IMR-90 (cell line): ENCODE data around the gene WDCP. TPM values are rescaled to one million over a fixed set of nuclear protein-coding genes. Genes with fewer than 3 reads are reported as not detected.

Source experiments
- ATAC-seq: fragments of 200-7000 bp; cut with Tn5 transposase; 2 replicates; pipeline ENCODE4 v1.9.1; 2020; ENCODE audit warnings: low read depth, mild to moderate bottlenecking, moderate library complexity
- BruUV-seq: library from RNA; stranded (reverse); fragments of 400-500 nt; replicated peaks from 2 replicates; lab custom pipeline; 2021; lab: Mats Ljungman, UMichigan
- CTCF ChIA-PET: fragments of 300-600 bp; formaldehyde crosslinking; extraction: SDS; loops from one replicate; lab custom pipeline; 2021; ENCODE audit warnings: antibody characterized with exemption; lab: Yijun Ruan, JAX
- POLR2A ChIA-PET: fragments of 300-600 bp; sonication (Branson Sonifier 250); formaldehyde crosslinking; loops from one replicate; lab custom pipeline; 2022; ENCODE audit warnings: antibody characterized with exemption; ENCODE audit not compliant: unreplicated experiment; lab: Charles Lee
- DNase-seq: peaks from one replicate; pipeline ENCODE4 v3.0.0; 2013
- H2AFZ ChIP-seq: replicated peaks from 2 replicates; pipeline ENCODE3; 2013; ENCODE audit warnings: low read length, mild to moderate bottlenecking; ENCODE audit not compliant: poor library complexity
- H2AK5ac ChIP-seq: 2 replicates; pipeline ENCODE4 v1.6.1; 2013; ENCODE audit warnings: low read depth, low read length, inconsistent platforms
- H2AK9ac ChIP-seq: replicated peaks from 2 replicates; pipeline ENCODE3; 2013; ENCODE audit warnings: mild to moderate bottlenecking, low read depth, low read length, moderate library complexity; ENCODE audit not compliant: poor library complexity
- H2BK120ac ChIP-seq: 2 replicates; pipeline ENCODE4 v1.6.1; 2013; ENCODE audit warnings: low read depth, low read length, inconsistent platforms
- H2BK15ac ChIP-seq: 3 replicates; pipeline ENCODE4 v1.6.1; 2013; ENCODE audit warnings: low read depth, low read length, inconsistent platforms
- H2BK20ac ChIP-seq: 2 replicates; pipeline ENCODE4 v1.6.1; 2013; ENCODE audit warnings: low read depth, mild to moderate bottlenecking, inconsistent platforms, low read length, moderate library complexity
- H2BK5ac ChIP-seq: 2 replicates; pipeline ENCODE4 v1.6.1; 2013; ENCODE audit warnings: mild to moderate bottlenecking, low read depth, low read length, inconsistent platforms; ENCODE audit not compliant: poor library complexity, severe bottlenecking
- H3K14ac ChIP-seq: replicated peaks from 2 replicates; pipeline ENCODE4 v1.6.1; 2013; ENCODE audit warnings: low read depth, low read length, inconsistent platforms
- H3K18ac ChIP-seq: 2 replicates; pipeline ENCODE4 v1.6.1; 2013; ENCODE audit warnings: low read depth, low read length, control low read depth
- H3K23ac ChIP-seq: 2 replicates; pipeline ENCODE4 v1.6.1; 2013; ENCODE audit warnings: low read depth, low read length, inconsistent platforms
- H3K27ac ChIP-seq: 2 replicates; pipeline ENCODE4 v1.5.1; 2013; ENCODE audit warnings: mild to moderate bottlenecking, control low read depth, low read length; ENCODE audit not compliant: insufficient read depth
- H3K27me3 ChIP-seq: 2 replicates; pipeline ENCODE4 v1.6.1; 2013; ENCODE audit warnings: low read length; ENCODE audit not compliant: control insufficient read depth, insufficient read depth
- H3K36me3 ChIP-seq: 2 replicates; pipeline ENCODE4 v1.6.1; 2013; ENCODE audit warnings: low read length, mixed read lengths; ENCODE audit not compliant: control insufficient read depth, insufficient read depth
- H3K4ac ChIP-seq: 2 replicates; pipeline ENCODE4 v1.6.1; 2013; ENCODE audit warnings: low read depth, low read length, inconsistent platforms
- H3K4me1 ChIP-seq: 2 replicates; pipeline ENCODE4 v1.6.1; 2013; ENCODE audit warnings: low read length, mixed read lengths; ENCODE audit not compliant: control insufficient read depth, insufficient read depth
- H3K4me2 ChIP-seq: 2 replicates; pipeline ENCODE4 v1.6.1; 2013; ENCODE audit warnings: low read depth, mild to moderate bottlenecking, control low read depth, low read length, moderate library complexity
- H3K4me3 ChIP-seq: 2 replicates; pipeline ENCODE4 v1.5.1; 2013; ENCODE audit warnings: low read depth, mild to moderate bottlenecking, control low read depth, low read length, moderate library complexity; ENCODE audit not compliant: insufficient read depth
- H3K56ac ChIP-seq: 2 replicates; pipeline ENCODE4 v1.6.1; 2013; ENCODE audit warnings: low read length, inconsistent platforms; ENCODE audit not compliant: insufficient read depth; ENCODE audit errors: extremely low read depth
- H3K79me1 ChIP-seq, 2 experiments: 2 replicates each; pipeline ENCODE4 v1.6.1; 2013; ENCODE audit warnings: low read length in 2 of 2, inconsistent platforms in 1 of 2, low read depth in 1 of 2
- H3K9ac ChIP-seq: 2 replicates; pipeline ENCODE4 v1.6.1; 2013; ENCODE audit warnings: low read depth, low read length, control low read depth
- H3K9me1 ChIP-seq: 2 replicates; pipeline ENCODE4 v1.6.1; 2013; ENCODE audit warnings: low read length, inconsistent platforms; ENCODE audit not compliant: insufficient read depth
- H3K9me3 ChIP-seq: 2 replicates; pipeline ENCODE4 v1.6.1; 2013; ENCODE audit warnings: low read length; ENCODE audit not compliant: control insufficient read depth, insufficient read depth
- H4K20me1 ChIP-seq: 2 replicates; pipeline ENCODE4 v1.6.1; 2013; ENCODE audit warnings: low read length, inconsistent platforms; ENCODE audit not compliant: insufficient read depth
- H4K5ac ChIP-seq: 2 replicates; pipeline ENCODE4 v1.6.1; 2013; ENCODE audit warnings: mild to moderate bottlenecking, low read depth, low read length, control low read depth
- H4K8ac ChIP-seq, 2 experiments: 2 replicates each; pipeline ENCODE4 v1.6.1; 2013; ENCODE audit warnings: low read depth in 2 of 2, low read length in 2 of 2, control low read depth in 1 of 2, inconsistent platforms in 1 of 2
- H4K91ac ChIP-seq: 2 replicates; pipeline ENCODE4 v1.6.1; 2013; ENCODE audit warnings: low read depth, low read length, inconsistent platforms; ENCODE audit not compliant: insufficient read depth
- CEBPB ChIP-seq: IDR thresholded peaks from 2 replicates; pipeline ENCODE4 v1.6.1; 2012; ENCODE audit warnings: low read depth, low read length, improper control_type of control experiment
- CHD1 ChIP-seq: IDR thresholded peaks from 2 replicates; pipeline ENCODE4 v1.6.1; 2012; ENCODE audit warnings: low read depth, low read length, improper control_type of control experiment
- CTCF ChIP-seq: conservative IDR thresholded peaks from 2 replicates; pipeline ENCODE4 v1.5.1; 2012; ENCODE audit warnings: mild to moderate bottlenecking, low read depth, low read length, improper control_type of control experiment
- MAFK ChIP-seq: IDR thresholded peaks from 2 replicates; pipeline ENCODE4 v1.6.1; 2012; ENCODE audit warnings: low read depth, low read length, improper control_type of control experiment
- MAZ ChIP-seq: IDR thresholded peaks from 2 replicates; pipeline ENCODE4 v1.6.1; 2012; ENCODE audit warnings: low read depth, mild to moderate bottlenecking, low read length, improper control_type of control experiment, moderate library complexity, borderline replicate concordance
- NFE2L2 ChIP-seq: fragments of 150-350 bp; IDR thresholded peaks from 2 replicates; pipeline ENCODE4 v1.6.1; 2016; ENCODE audit warnings: low read depth, mild to moderate bottlenecking, low read length
- RAD21 ChIP-seq: IDR thresholded peaks from 2 replicates; pipeline ENCODE4 v1.6.1; 2012; ENCODE audit warnings: low read length, improper control_type of control experiment
- RFX5 ChIP-seq: IDR thresholded peaks from 2 replicates; pipeline ENCODE4 v1.8.0; 2012; ENCODE audit warnings: low read depth, mild to moderate bottlenecking, low read length, moderate library complexity
- SMC3 ChIP-seq: fragments of 150-350 bp; IDR thresholded peaks from 2 replicates; pipeline ENCODE4 v1.6.1; 2016; ENCODE audit warnings: low read depth, mild to moderate bottlenecking, antibody characterized with exemption, low read length, moderate library complexity
- USF2 ChIP-seq: fragments of 150-350 bp; IDR thresholded peaks from 2 replicates; pipeline ENCODE4 v1.6.1; 2017; ENCODE audit warnings: mild to moderate bottlenecking, antibody characterized with exemption, low read length, low read depth
- WGBS, 2 experiments: methylation state at CpG; one replicate each; pipeline versions ENCODE4 v1.1.5 to v1.1.7; 2013; ENCODE audit warnings: missing lambda C conversion rate in 2 of 2; ENCODE audit not compliant: insufficient read length in 1 of 2; ENCODE audit errors: extremely low coverage in 2 of 2; 5-methylcytosine and 5-hydroxymethylcytosine counted together
- dilution Hi-C: fragments of 300-500 bp; cut with HindIII; formaldehyde crosslinking; loops from one replicate; pipeline ENCODE4 v1.14.3; 2018; ENCODE audit warnings: low sequenced_read_pairs; ENCODE audit not compliant: unreplicated experiment
- in situ Hi-C: fragments of 300-500 bp; cut with MboI; formaldehyde crosslinking; loops from 3 replicates; pipeline ENCODE4 v1.14.3; 2019; ENCODE audit warnings: low sequenced_read_pairs, inconsistent platforms, mixed read lengths
- intact Hi-C: fragments of 100-400 bp; cut with micrococcal nuclease; formaldehyde crosslinking; loops from 2 replicates; pipeline ENCODE4 v1.10.0; 2022
- polyA plus RNA-seq, 3 experiments: library from polyadenylated mRNA; depleted of rRNA; stranded (reverse); fragments of >200 nt; gene quantifications; 2 replicates each; pipeline ENCODE4 v1.2.3, GENCODE V29; 2012; ENCODE audit warnings: low replicate concordance in 1 of 3
- total RNA-seq: library from RNA; depleted of rRNA; stranded (reverse); fragments of >200 nt; gene quantifications from 2 replicates; pipeline ENCODE4 v1.2.3, GENCODE V29; 2012

Gene WDCP
- total and polyA plus RNA-seq, 2 of the 4 experiments (the other 2 are of a cell fraction) = 6.8 to 18.6 TPM

DNA sequence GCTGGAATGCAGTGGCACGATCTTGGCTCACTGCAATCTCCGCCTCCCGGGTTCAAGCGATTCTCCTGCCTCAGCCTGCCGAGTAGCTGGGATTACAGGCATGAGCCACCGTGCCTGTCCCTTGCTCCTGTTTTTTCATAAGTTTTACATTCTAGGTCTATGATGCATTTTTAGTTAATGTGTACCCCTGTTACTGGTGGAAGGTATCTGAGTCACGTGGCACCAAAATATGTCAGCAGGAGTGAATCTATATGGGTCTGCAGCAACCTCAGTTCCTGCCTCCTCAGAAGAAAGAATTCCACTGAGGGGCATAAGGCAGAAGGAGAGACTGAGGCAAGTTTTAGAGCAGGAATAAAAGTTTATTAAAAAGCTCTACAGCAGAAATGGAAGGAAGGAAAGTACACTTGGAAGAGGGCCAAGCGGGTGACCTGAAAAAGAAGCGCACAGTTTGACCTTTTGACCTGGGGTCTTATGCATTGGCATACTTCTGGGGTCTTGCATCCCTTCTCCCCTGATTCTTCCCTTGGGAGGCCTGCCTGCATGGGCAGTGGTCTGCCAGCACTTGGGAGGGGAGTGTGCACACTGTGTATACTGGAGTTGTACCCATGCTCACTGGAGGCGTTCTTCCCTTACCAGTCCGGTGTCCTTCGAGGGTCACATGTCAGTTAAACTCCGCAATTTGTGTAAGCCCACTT, 38.4 kb downstream of the WDCP start:
- H4K91ac ChIP-seq = no peak overlapping the region
- H3K4ac ChIP-seq = no peak overlapping the region
- peaks cover 8% of the 10 kb centered on the region for H3K27me3 ChIP-seq
- H3K23ac ChIP-seq = no peak overlapping the region
- H3K4me3 ChIP-seq = no peak overlapping the region
- peaks cover 1% of the 10 kb centered on the region; the same call in 1 of the 2 replicates for H3K4me1 ChIP-seq
- no peaks in the 10 kb centered on the region for H4K20me1 ChIP-seq
- H2AK5ac ChIP-seq = no peak overlapping the region
- no peak overlapping the region for H3K27ac ChIP-seq
- no peak overlapping the region for H2BK15ac ChIP-seq
- H3K56ac ChIP-seq = no peak overlapping the region
- intact Hi-C loops (no loop called here), in situ Hi-C loops (no loop called here), dilution Hi-C loops (no loop called here)
- no peak for DNase-seq
- no peak overlapping the region for H4K8ac ChIP-seq
- H3K18ac ChIP-seq = no peak overlapping the region
- no peak overlapping the region; the same call in 1 of the 2 replicates for H3K14ac ChIP-seq
- no peak overlapping the region for H3K4me2 ChIP-seq
- no peak overlapping the region for H2BK5ac ChIP-seq
- CTCF ChIA-PET = no interaction called here
- no TSS peak for BruUV-seq
- POLR2A ChIA-PET = interaction anchor here (0.6 kb wide), 1 partner anchor 211 kb away, joined by 3 read pairs; no protein-coding TSS in a partner anchor
- H3K9ac ChIP-seq = no peak overlapping the region
- no peak overlapping the region for H4K5ac ChIP-seq
- H3K79me1 ChIP-seq = no peaks in the 10 kb centered on the region; a peak in 1 of 4 replicates
- H2AK9ac ChIP-seq = peak overlapping the region; percentile 44
- no peak for TF ChIP-seq RAD21
- TF ChIP-seq RFX5 = no peak
- no peak for TF ChIP-seq CTCF
- TF ChIP-seq MAFK = no peak
- no peak for TF ChIP-seq NFE2L2
- no peak for TF ChIP-seq MAZ
- no peak for TF ChIP-seq CHD1
- no peak for TF ChIP-seq SMC3
- TF ChIP-seq CEBPB = no peak
- no peak for TF ChIP-seq USF2
- H3K36me3 ChIP-seq = no peaks in the 10 kb centered on the region
- H2AFZ ChIP-seq = peak overlapping the region; percentile 11
- no peak overlapping the region for H2BK20ac ChIP-seq
- H2BK120ac ChIP-seq = no peak overlapping the region
- WGBS, 2 experiments = 96% methylated on average over 6 of the region's 13 CpGs; no CpG with 5 or more reads in 1 of the 2 experiments
- H3K9me1 ChIP-seq = peaks cover 11% of the 10 kb centered on the region
- no peaks in the 10 kb centered on the region for H3K9me3 ChIP-seq
- ATAC-seq = no peak
